Stimulated activated CD4-positive, alpha-beta T cell treated with anti-CD3 and anti-CD28 coated beads, Interleukin-2, amount 100 ng/mL, for 4 hours (primary cell): ENCODE results near the gene CD2.
A peak's percentile ranks its signal among the peaks of the same experiment; 100 is the strongest.

Source experiments
- DNase-seq: peaks from one replicate; pipeline ENCODE4 v3.0.0-alpha.2; 2020; ENCODE audit warnings: low read depth

The CD2 gene

GRCh38 chr1:116777831-116778830, 23.9 kb downstream of the CD2 start:
- DNase-seq, result no peak

GRCh38 chr1:116781034-116781433, 26.8 kb downstream of the CD2 start:
- no peak for DNase-seq

- no peak for DNase-seq
These were observed 30.8 kb downstream of the CD2 start for GRCh38 chr1:116785006-116785405.

- no peak for DNase-seq
These were observed 31.8 kb downstream of the CD2 start for GRCh38 chr1:116786049-116786448.

DNA sequence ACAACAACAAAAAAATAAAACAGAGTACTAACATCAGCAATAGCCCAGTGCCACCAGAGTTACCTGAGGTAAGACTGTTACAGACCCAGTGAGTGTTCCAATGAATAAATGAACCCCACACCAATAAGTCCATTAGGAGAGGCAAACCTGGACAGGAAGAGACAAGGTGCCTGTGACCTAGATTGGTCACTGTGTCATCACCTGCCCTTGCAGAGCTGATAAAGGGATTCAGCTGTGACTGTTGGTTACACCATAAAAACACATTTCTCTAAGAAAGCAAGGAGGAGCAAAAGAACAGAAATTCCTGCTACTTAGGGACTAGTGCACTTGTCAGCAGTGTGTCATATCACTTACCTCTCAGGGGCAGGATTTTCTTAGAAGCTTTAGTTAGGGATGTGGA, 37.5 kb downstream of the CD2 start:
- no peak for DNase-seq

- DNase-seq, result no peak
These were observed 39.2 kb downstream of the CD2 start for GRCh38 chr1:116793357-116793935.

DNA sequence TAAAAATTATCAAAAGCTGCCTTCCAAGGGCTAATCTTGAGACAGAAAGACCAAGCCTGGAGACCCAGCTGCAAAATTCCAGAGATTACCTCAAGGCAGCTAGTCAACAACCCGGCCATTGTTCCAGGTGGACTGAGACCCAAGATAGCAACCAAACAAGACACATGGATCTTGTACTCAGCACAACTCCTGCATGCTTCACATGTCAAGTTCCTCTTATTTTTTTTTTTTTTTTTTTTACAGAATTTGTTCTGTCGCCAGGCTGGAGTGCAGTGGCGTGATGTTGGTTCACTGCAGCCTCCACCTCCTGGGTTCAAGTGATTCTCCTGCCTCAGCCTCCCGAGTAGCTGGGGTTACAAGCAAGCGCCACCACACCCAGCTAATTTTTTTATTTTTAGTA, 40.1 kb downstream of the CD2 start:
- no peak for DNase-seq

DNA sequence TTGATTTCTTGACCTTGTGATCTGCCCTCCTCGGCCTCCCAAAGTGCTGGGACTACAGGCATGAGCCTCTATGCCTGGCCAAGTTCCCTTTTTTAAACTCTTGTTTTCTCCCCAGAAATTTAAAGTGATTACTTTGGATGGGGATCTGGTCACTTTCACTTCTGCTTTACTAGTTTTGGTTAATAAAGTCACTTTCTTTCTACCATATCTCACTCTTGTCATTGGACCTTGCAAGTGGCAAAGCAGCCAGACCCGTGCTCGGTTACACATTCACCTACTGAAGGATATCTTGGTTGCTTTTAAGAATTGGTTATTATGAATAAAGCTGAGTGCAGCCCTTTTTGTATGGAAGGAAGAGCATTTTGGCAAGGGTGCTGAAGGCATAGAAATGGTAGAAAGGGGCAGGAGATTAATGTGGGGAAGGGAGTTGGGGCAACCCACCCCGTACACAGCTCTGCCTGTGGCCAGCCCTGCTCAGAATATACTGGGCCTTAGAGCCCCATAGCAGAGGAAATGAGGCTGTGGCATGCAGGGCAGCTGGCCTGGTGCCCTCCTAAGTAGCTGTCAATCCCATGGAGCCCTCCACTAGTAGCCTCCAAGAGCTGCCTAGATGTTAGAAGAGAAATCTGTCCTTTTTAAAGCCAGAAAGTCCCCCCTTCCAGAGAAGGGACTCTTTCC, 40.7 kb downstream of the CD2 start:
- DNase-seq, result no peak

- DNase-seq, result no peak
These were observed 41.2 kb downstream of the CD2 start for GRCh38 chr1:116795482-116795829.

GRCh38 chr1:116804736-116805135, 50.5 kb downstream of the CD2 start:
- no peak for DNase-seq

- DNase-seq, result no peak
These were observed 51.2 kb downstream of the CD2 start for GRCh38 chr1:116805398-116805797.

DNA sequence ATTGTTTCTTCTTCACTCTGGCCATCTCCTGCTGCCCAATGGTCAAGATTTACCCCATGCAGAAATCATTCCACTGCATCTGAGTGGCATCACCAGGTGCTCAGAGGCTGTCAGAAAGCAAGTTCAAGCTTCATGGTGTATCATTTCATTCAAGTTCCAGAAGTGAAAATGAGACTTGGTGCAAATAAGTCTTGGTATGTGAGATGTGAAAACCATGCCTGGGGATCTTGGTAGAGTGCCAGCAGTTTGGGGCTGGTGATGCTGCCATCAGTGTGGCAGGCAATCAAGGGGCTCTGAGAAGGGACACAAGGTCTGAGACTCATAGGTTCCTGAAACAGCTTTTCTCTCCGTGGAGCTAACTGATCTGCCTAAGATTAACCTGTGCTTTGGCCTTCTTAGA, 52.0 kb downstream of the CD2 start:
- DNase-seq, result peak; percentile 24

DNA sequence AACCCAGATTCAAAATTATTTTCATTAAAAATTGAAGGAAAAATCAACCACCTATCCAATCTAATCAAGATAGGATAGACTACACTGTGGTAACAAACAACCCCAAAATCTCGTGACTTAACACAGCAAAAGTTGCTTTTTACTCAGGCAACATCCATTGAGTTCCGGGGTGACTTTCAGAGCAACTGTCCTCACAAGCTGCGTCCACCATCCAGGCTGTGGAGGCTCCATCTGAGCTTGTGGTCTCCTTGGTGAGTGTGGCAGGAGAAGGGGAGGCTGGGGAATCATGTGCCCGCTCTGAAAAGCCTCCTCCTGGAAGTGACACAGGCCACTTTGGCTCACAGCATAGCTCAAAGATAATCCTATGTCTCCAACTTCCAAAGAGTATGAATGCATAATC, 52.4 kb downstream of the CD2 start:
- DNase-seq, result no peak

DNA sequence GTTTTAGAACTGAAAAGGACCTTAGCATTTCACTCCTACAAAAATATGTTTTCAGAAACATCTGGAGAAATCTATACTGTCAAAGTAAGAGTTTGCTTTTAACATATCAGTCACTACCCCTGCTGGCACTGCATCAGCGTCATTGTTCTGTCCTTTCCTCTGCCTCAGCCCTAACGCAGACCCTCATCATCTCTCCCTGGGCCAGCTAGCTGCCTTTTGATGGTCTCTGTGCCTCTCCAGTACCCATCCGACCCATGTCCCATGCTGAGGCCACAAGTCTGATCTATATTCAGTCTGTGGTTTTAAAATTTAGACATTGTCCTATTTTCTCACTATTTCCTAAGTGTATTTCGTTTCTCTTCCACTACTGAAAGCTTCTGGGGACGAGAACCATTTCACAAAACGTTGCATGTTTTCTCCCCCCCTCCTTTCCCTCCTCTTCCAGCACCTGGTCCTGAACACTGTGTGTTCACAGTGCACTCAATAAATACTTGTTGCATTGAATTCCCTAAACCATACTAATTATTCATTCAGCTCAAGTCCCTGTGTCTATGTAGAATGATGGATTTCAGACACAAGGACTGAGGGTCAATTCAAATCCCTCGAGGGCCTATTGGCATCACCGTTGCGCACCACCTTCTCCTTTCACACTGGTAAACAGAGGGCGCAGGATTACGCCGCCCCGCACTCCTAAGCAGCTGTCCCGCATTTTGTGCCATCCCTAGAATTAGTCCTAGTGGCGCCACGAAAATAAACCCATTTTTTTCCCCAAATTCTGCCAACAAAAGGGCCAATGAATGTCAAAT, 53.4 kb downstream of the CD2 start:
- DNase-seq, result no peak

- DNase-seq, result no peak
These were observed 54.1 kb downstream of the CD2 start for GRCh38 chr1:116808200-116808847.

GRCh38 chr1:116808848-116809508, 54.7 kb downstream of the CD2 start:
- DNase-seq, result no peak

GRCh38 chr1:116811321-116811720, 57.1 kb downstream of the CD2 start:
- no peak for DNase-seq

GRCh38 chr1:116814926-116815723, 60.9 kb downstream of the CD2 start:
- DNase-seq, result peak; percentile 16

DNA sequence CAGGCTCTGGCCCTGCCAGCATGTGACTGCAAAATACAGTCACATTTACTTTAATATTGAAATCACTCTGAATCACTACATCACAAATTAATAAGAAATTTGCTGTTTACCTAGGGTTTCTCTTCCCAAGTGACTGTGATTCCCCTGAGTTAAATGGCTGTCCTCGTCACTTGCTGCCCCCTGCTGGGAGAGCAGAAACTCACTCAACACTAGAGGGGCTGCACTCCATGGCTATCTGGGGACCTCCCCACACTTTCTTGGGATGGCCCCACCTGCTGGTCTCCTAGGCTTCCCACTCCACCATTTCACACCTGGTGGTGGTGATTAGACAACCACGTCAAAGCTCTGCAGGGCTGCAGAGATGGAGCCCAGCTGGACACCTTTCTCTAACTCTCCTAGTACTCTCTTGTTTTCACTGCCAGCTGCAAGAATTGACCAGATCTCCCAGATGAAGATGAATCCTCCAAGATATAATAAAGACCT, 63.4 kb downstream of the CD2 start:
- peak; percentile 77 for DNase-seq
